SK-N-SH treated with all-trans-retinoic acid at 6 μM for 48 hours (cell line): ENCODE results near the gene GRM7.

ENCODE experiments used
- ATAC-seq: fragments of 200-7000 bp; cut with Tn5 transposase; 3 replicates; pipeline ENCODE4 v1.9.1; 2020; ENCODE audit warnings: mild to moderate bottlenecking, moderate library complexity
- ARNTL ChIP-seq: fragments of 450-650 bp; formaldehyde crosslinking; IDR thresholded peaks from 2 replicates; pipeline ENCODE4 v1.5.0; 2020; ENCODE audit warnings: low read depth, mild to moderate bottlenecking, moderate library complexity, borderline replicate concordance
- BACH2 ChIP-seq: fragments of 250-450 bp; sonication (Bioruptor Pico); IDR thresholded peaks from 2 replicates; pipeline ENCODE4 v1.9.0; 2021; ENCODE audit warnings: mild to moderate bottlenecking, borderline replicate concordance
- CSDC2 ChIP-seq: fragments of 250-450 bp; sonication (Bioruptor Pico); IDR thresholded peaks from 2 replicates; pipeline ENCODE4 v1.5.0; 2020; ENCODE audit warnings: mild to moderate bottlenecking, moderate library complexity
- ESRRG ChIP-seq: fragments of 250-450 bp; sonication (Bioruptor Pico); IDR thresholded peaks from 2 replicates; pipeline ENCODE4 v1.6.1; 2021; ENCODE audit warnings: mild to moderate bottlenecking
- GLIS3 ChIP-seq: fragments of 250-450 bp; sonication (Bioruptor Pico); IDR thresholded peaks from 2 replicates; pipeline ENCODE4 v1.5.0; 2020; ENCODE audit warnings: mild to moderate bottlenecking, moderate library complexity
- ISL1 ChIP-seq: fragments of 250-450 bp; sonication (Bioruptor Pico); IDR thresholded peaks from 2 replicates; pipeline ENCODE4 v2.1.2; 2022; ENCODE audit warnings: mild to moderate bottlenecking, moderate library complexity
- OSR1 ChIP-seq: fragments of 250-450 bp; sonication (Bioruptor Pico); IDR thresholded peaks from 2 replicates; pipeline ENCODE4 v1.8.0; 2022; ENCODE audit warnings: moderate library complexity, mild to moderate bottlenecking, inconsistent platforms
- PPARA ChIP-seq: fragments of 250-450 bp; sonication (Bioruptor Pico); IDR thresholded peaks from 2 replicates; pipeline ENCODE4 v1.5.0; 2020; ENCODE audit warnings: mild to moderate bottlenecking, borderline replicate concordance
- RARB ChIP-seq: fragments of 250-450 bp; sonication (Bioruptor Pico); IDR thresholded peaks from 2 replicates; pipeline ENCODE4 v1.8.0; 2021; ENCODE audit warnings: mild to moderate bottlenecking, moderate library complexity
- SNAI2 ChIP-seq: fragments of 250-450 bp; sonication (Bioruptor Pico); IDR thresholded peaks from 2 replicates; pipeline ENCODE4 v1.5.0; 2020; ENCODE audit warnings: mild to moderate bottlenecking, moderate library complexity
- TOX ChIP-seq: fragments of 250-450 bp; sonication (Bioruptor Pico); IDR thresholded peaks from 2 replicates; pipeline ENCODE4 v1.8.0; 2021; ENCODE audit warnings: mild to moderate bottlenecking, moderate library complexity, borderline replicate concordance
- ZC3H10 ChIP-seq: fragments of 250-450 bp; sonication (Bioruptor Pico); IDR thresholded peaks from 2 replicates; pipeline ENCODE4 v1.5.1; 2021; ENCODE audit warnings: mild to moderate bottlenecking, moderate library complexity
- ZFP3 ChIP-seq: fragments of 250-450 bp; sonication (Bioruptor Pico); IDR thresholded peaks from 2 replicates; pipeline ENCODE4 v1.5.0; 2020; ENCODE audit warnings: mild to moderate bottlenecking, moderate library complexity
- ZFP30 ChIP-seq: fragments of 450-650 bp; formaldehyde crosslinking; IDR thresholded peaks from 2 replicates; pipeline ENCODE4 v1.5.0; 2022; ENCODE audit warnings: mild to moderate bottlenecking, moderate library complexity
- ZNF565 ChIP-seq: fragments of 450-650 bp; formaldehyde crosslinking; conservative IDR thresholded peaks from 2 replicates; pipeline ENCODE4 v1.5.0; 2020; ENCODE audit warnings: low read depth, mild to moderate bottlenecking, moderate library complexity
- ZNF70 ChIP-seq: fragments of 450-650 bp; formaldehyde crosslinking; IDR thresholded peaks from 2 replicates; pipeline ENCODE4 v1.5.0; 2020; ENCODE audit warnings: mild to moderate bottlenecking, moderate library complexity
- ZNF8 ChIP-seq: fragments of 450-650 bp; formaldehyde crosslinking; IDR thresholded peaks from 2 replicates; pipeline ENCODE4 v1.5.0; 2020; ENCODE audit warnings: mild to moderate bottlenecking, moderate library complexity
- TF ChIP-seq, protein P1 (sequence below): fragments of 250-450 bp; sonication (Bioruptor Pico); IDR thresholded peaks from 2 replicates; pipeline ENCODE4 v1.5.0; 2020; ENCODE audit warnings: mild to moderate bottlenecking, moderate library complexity
- TF ChIP-seq, protein P2 (sequence below): fragments of 250-450 bp; sonication (Bioruptor Pico); IDR thresholded peaks from 2 replicates; pipeline ENCODE4 v1.8.0; 2021; ENCODE audit warnings: low read depth, mild to moderate bottlenecking, moderate library complexity, borderline replicate concordance
- TF ChIP-seq, protein P3 (sequence below): fragments of 250-450 bp; sonication (Bioruptor Pico); IDR thresholded peaks from 2 replicates; pipeline ENCODE4 v1.5.1; 2020; ENCODE audit warnings: low read depth, mild to moderate bottlenecking, moderate library complexity
- TF ChIP-seq, protein P4 (sequence below): fragments of 250-450 bp; sonication (Bioruptor Pico); IDR thresholded peaks from 2 replicates; pipeline ENCODE4 v1.5.1; 2021; ENCODE audit warnings: mild to moderate bottlenecking, moderate library complexity

GRM7 gene

DNA sequence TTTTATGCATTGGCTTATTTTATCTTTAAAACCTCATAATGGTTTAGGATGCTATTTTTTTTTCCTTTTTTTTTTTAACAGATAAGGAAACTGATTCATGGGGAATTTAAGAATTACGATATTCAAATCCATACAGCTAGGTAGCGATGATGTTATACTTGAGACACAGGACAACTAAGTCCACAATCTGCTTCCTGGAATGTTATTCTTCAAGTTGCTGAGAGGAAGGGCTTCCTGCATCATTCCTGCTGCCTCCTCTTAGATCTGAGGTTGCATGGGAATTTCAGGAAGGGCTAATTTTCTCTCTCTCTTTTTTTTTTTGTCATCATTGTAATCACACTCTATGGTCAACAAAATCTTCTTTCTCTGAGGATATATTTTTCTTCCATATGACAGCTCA lies 595.5 kb downstream of the GRM7 start:
- no peak for ATAC-seq
- no peak for TF ChIP-seq TOX (CRISPR knock-in tag)
- no peak for TF ChIP-seq OSR1 (CRISPR knock-in tag)
- no peak for TF ChIP-seq ISL1 (CRISPR knock-in tag)
- TF ChIP-seq PPARA (CRISPR knock-in tag), result no peak
- no peak for TF ChIP-seq GLIS3
- TF ChIP-seq ESRRG (CRISPR knock-in tag), result no peak
- no peak for TF ChIP-seq ARNTL
- no peak for TF ChIP-seq SNAI2 (CRISPR knock-in tag)
- TF ChIP-seq, protein P1, sequence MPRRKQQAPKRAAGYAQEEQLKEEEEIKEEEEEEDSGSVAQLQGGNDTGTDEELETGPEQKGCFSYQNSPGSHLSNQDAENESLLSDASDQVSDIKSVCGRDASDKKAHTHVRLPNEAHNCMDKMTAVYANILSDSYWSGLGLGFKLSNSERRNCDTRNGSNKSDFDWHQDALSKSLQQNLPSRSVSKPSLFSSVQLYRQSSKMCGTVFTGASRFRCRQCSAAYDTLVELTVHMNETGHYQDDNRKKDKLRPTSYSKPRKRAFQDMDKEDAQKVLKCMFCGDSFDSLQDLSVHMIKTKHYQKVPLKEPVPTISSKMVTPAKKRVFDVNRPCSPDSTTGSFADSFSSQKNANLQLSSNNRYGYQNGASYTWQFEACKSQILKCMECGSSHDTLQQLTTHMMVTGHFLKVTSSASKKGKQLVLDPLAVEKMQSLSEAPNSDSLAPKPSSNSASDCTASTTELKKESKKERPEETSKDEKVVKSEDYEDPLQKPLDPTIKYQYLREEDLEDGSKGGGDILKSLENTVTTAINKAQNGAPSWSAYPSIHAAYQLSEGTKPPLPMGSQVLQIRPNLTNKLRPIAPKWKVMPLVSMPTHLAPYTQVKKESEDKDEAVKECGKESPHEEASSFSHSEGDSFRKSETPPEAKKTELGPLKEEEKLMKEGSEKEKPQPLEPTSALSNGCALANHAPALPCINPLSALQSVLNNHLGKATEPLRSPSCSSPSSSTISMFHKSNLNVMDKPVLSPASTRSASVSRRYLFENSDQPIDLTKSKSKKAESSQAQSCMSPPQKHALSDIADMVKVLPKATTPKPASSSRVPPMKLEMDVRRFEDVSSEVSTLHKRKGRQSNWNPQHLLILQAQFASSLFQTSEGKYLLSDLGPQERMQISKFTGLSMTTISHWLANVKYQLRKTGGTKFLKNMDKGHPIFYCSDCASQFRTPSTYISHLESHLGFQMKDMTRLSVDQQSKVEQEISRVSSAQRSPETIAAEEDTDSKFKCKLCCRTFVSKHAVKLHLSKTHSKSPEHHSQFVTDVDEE, result no peak
- TF ChIP-seq, all 23 proteins: peak for 0

DNA sequence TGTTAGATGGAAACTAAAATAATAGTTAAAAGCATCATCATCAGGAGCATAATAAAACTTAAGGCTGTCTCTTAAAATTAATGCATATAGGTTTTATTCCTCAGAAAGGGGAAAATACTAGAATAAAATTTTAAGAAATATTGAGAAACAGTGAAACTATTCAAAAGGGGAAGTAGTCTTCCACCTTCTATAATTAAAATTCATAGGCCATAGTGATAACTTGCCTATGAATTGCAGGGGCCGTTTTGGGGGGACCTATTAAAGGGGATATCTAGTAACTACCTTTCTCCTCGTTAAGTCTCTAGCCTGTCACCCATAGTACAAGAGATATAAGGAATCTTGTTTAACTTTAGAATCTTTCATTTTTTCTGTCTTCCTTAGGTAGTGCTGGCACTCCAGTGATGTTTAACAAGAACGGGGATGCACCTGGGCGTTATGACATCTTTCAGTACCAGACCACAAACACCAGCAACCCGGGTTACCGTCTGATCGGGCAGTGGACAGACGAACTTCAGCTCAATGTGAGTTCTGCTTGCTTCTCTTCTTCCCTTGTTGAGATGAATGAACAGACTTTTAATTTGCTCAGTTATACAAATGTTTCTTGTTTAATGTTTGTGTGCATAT lies 600.4 kb downstream of the GRM7 start:
- TF ChIP-seq ZC3H10 (CRISPR knock-in tag), result no peak
- TF ChIP-seq, all 23 proteins: peak for 0
- ATAC-seq, result no peak

DNA sequence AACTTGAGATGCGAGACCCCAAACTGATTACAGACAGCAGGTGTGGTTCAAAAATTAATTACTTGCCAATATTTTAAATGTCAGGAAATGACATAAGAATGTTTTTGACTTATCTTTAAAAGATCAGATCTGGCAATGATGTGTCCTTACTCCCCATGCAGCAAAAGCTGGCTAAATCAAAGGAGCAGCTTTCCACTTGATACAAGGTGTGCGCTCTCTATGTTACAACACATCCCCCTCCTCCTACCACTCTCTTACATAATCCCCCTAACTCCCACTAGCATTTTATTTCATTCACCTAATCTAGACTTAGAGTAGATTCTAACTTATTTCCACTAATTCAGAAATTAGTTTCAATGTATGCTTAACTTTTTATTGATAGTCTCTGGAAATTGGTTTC lies 609.0 kb downstream of the GRM7 start:
- no peak for ATAC-seq
- no peak for TF ChIP-seq ZNF8 (CRISPR knock-in tag)
- no peak for TF ChIP-seq BACH2
- TF ChIP-seq OSR1 (CRISPR knock-in tag), result no peak
- TF ChIP-seq CSDC2 (CRISPR knock-in tag), result no peak
- TF ChIP-seq TOX (CRISPR knock-in tag), result no peak
- TF ChIP-seq, protein P2, sequence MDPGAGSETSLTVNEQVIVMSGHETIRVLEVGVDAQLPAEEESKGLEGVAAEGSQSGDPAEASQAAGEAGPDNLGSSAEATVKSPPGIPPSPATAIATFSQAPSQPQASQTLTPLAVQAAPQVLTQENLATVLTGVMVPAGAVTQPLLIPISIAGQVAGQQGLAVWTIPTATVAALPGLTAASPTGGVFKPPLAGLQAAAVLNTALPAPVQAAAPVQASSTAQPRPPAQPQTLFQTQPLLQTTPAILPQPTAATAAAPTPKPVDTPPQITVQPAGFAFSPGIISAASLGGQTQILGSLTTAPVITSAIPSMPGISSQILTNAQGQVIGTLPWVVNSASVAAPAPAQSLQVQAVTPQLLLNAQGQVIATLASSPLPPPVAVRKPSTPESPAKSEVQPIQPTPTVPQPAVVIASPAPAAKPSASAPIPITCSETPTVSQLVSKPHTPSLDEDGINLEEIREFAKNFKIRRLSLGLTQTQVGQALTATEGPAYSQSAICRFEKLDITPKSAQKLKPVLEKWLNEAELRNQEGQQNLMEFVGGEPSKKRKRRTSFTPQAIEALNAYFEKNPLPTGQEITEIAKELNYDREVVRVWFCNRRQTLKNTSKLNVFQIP, result no peak
- TF ChIP-seq ESRRG (CRISPR knock-in tag), result no peak
- TF ChIP-seq RARB (CRISPR knock-in tag), result no peak
- no peak for TF ChIP-seq ZNF70 (CRISPR knock-in tag)
- no peak for TF ChIP-seq ZFP30 (CRISPR knock-in tag)
- TF ChIP-seq ZFP3, result no peak
- no peak for TF ChIP-seq SNAI2 (CRISPR knock-in tag)
- TF ChIP-seq ZNF565, result no peak
- TF ChIP-seq ISL1 (CRISPR knock-in tag), result no peak
- TF ChIP-seq ARNTL, result no peak

DNA sequence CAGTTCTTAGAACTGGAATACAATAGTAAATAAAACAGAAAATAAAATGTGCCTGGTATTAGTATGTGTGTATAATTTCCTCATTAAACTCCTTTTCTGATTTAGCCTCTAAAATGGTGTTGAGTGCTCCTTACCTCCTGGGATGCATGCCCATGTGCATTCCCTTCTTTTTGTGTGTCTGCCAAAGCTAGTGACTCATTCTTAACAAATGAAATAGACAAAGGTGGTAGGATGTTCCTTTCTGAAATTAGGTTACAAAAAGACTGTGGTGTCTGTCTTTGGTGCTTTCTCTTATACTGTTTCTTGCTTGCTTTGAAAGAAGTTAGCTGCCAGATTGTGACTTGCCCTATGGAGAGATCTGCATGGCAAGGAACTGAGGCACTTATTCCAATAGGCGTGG lies 623.7 kb downstream of the GRM7 start:
- TF ChIP-seq ISL1 (CRISPR knock-in tag) (peak; percentile 30; the same call in 1 of the 2 replicates), SNAI2 (CRISPR knock-in tag) (no peak)
- ATAC-seq, result no peak

DNA sequence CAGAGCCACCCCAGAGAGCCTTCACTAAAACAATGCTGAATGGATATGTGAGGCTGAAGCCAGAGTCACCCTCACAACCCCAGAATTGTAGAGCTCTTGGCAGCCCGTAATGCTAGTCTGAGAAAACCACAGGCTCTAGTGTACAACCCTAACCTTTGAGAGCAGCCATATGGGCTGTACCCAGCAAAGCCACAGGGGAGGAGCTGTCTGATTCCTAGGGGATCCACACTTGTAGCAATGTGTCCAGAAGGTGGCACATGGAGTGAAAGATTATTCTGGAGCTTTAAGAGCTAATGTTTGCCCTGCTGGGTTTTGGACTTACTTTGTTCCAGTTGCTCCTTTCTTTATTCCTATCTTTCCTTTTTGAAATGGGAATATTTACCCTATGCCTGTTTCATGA lies 626.8 kb downstream of the GRM7 start:
- TF ChIP-seq PPARA (CRISPR knock-in tag) (no peak), CSDC2 (CRISPR knock-in tag) (no peak), GLIS3 (no peak), ZFP30 (CRISPR knock-in tag) (no peak), ZFP3 (no peak), ISL1 (CRISPR knock-in tag) (no peak), ESRRG (CRISPR knock-in tag) (no peak), OSR1 (CRISPR knock-in tag) (no peak), ZNF565 (no peak)
- TF ChIP-seq, protein P3, sequence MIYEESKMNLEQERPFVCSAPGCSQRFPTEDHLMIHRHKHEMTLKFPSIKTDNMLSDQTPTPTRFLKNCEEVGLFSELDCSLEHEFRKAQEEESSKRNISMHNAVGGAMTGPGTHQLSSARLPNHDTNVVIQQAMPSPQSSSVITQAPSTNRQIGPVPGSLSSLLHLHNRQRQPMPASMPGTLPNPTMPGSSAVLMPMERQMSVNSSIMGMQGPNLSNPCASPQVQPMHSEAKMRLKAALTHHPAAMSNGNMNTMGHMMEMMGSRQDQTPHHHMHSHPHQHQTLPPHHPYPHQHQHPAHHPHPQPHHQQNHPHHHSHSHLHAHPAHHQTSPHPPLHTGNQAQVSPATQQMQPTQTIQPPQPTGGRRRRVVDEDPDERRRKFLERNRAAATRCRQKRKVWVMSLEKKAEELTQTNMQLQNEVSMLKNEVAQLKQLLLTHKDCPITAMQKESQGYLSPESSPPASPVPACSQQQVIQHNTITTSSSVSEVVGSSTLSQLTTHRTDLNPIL (CRISPR knock-in tag), result no peak
- TF ChIP-seq, protein P1, result no peak
- TF ChIP-seq, protein P4, sequence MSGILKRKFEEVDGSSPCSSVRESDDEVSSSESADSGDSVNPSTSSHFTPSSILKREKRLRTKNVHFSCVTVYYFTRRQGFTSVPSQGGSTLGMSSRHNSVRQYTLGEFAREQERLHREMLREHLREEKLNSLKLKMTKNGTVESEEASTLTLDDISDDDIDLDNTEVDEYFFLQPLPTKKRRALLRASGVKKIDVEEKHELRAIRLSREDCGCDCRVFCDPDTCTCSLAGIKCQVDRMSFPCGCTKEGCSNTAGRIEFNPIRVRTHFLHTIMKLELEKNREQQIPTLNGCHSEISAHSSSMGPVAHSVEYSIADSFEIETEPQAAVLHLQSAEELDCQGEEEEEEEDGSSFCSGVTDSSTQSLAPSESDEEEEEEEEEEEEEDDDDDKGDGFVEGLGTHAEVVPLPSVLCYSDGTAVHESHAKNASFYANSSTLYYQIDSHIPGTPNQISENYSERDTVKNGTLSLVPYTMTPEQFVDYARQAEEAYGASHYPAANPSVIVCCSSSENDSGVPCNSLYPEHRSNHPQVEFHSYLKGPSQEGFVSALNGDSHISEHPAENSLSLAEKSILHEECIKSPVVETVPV (CRISPR knock-in tag), result no peak
- TF ChIP-seq, all 23 proteins: peak for 0
- no peak for ATAC-seq
